Ishikawa (cell line): Measurements from ENCODE around the gene NRG3.

Source experiments
- CEBPB ChIP-seq: IDR thresholded peaks from 2 replicates; pipeline ENCODE4 v1.6.1; 2012
- MAX ChIP-seq: IDR thresholded peaks from 2 replicates; pipeline ENCODE4 v1.6.1; 2012
- RAD21 ChIP-seq: IDR thresholded peaks from 2 replicates; pipeline ENCODE4 v1.6.1; 2012; ENCODE audit warnings: low read depth
- REST ChIP-seq: IDR thresholded peaks from 2 replicates; pipeline ENCODE4 v1.6.1; 2012; ENCODE audit warnings: low read depth, mild to moderate bottlenecking
- TAF1 ChIP-seq: IDR thresholded peaks from 2 replicates; pipeline ENCODE4 v1.6.1; 2012; ENCODE audit warnings: low read depth, mild to moderate bottlenecking

GRCh38 chr10:82392533-82392932, 517.5 kb downstream of the NRG3 start:
- TF ChIP-seq RAD21 (no peak), MAX (no peak), TAF1 (no peak), REST (no peak), CEBPB (no peak)
